ENCODE measurements around the gene FOXR1. TPM values are rescaled to one million over a fixed set of nuclear protein-coding genes. Genes with fewer than 3 reads are reported as not detected.

Gene FOXR1
- polyA plus RNA-seq, 1 experiment, result not detected

GRCh38 chr11:118998822-118999221 lies 27.3 kb downstream of the FOXR1 start:
- no peak for TF ChIP-seq CTCF (IDR thresholded peaks at IDR 0.05; ENCODE audit: insufficient read depth, low read depth, low read length)
- H3K27me3 ChIP-seq (ENCODE audit: control insufficient read depth, insufficient read depth, low read length), result no peaks in the 10 kb centered on the region
- POLR2A ChIA-PET, result no interaction called here
- DNase-seq (ENCODE audit: low read depth), result peak; percentile 28
- no peaks in the 10 kb centered on the region; the same call in 1 of the 2 replicates for H3K36me3 ChIP-seq (ENCODE audit: control insufficient read depth, insufficient read depth, low read length)
- CTCF ChIA-PET, result interaction anchor here (1.1 kb wide), 1 partner anchor 71 kb away, joined by 3 read pairs; no protein-coding TSS in a partner anchor
- H3K4me3 ChIP-seq (ENCODE audit: low read depth, low read length), result peak overlapping the region; percentile 80

GRCh38 chr11:119000906-119001305 lies 29.3 kb downstream of the FOXR1 start:
- Histone ChIP-seq H3K36me3 (ENCODE audit: control insufficient read depth, insufficient read depth, low read length) (no peaks in the 10 kb centered on the region; the same call in 1 of the 2 replicates), H3K27me3 (ENCODE audit: control insufficient read depth, insufficient read depth, low read length) (no peaks in the 10 kb centered on the region), H3K4me3 (ENCODE audit: low read depth, low read length) (no peak overlapping the region)
- peak; percentile 25 for DNase-seq (ENCODE audit: low read depth)
- no peak for TF ChIP-seq CTCF (IDR thresholded peaks at IDR 0.05; ENCODE audit: insufficient read depth, low read depth, low read length)
- ChIA-PET POLR2A (no interaction called here), CTCF (interaction anchor here (2.0 kb wide), 1 partner anchor 15 kb away, joined by 5 read pairs; no protein-coding TSS in a partner anchor)

- ChIA-PET CTCF (no interaction called here), POLR2A (no interaction called here)
- H3K4me3 ChIP-seq (ENCODE audit: low read depth, low read length), result no peak overlapping the region
- TF ChIP-seq CTCF (IDR thresholded peaks at IDR 0.05; ENCODE audit: insufficient read depth, low read depth, low read length), result no peak
- H3K27me3 ChIP-seq (ENCODE audit: control insufficient read depth, insufficient read depth, low read length), result no peaks in the 10 kb centered on the region
- DNase-seq (ENCODE audit: low read depth), result no peak
- H3K36me3 ChIP-seq (ENCODE audit: control insufficient read depth, insufficient read depth, low read length), result peaks cover 7% of the 10 kb centered on the region
Observed at GRCh38 chr11:119006656-119007055, 35.1 kb downstream of the FOXR1 start.

- CTCF ChIA-PET, result no interaction called here
Observed at GRCh38 chr11:119011476-119012053, 40.0 kb downstream of the FOXR1 start.

GRCh38 chr11:119012629-119013170 lies 41.1 kb downstream of the FOXR1 start:
- no peaks in the 10 kb centered on the region for H3K27me3 ChIP-seq (ENCODE audit: control insufficient read depth, insufficient read depth, low read length)
- CTCF ChIA-PET, result interaction anchor here (0.6 to 1.0 kb wide), 2 partner anchors 15 to 1528 kb away, joined by 3 read pairs; partner anchors contain the start of gene CENATAC
- POLR2A ChIA-PET, result no interaction called here
- H3K36me3 ChIP-seq (ENCODE audit: control insufficient read depth, insufficient read depth, low read length), result peaks cover 16% of the 10 kb centered on the region
- TF ChIP-seq CTCF (IDR thresholded peaks at IDR 0.05; ENCODE audit: insufficient read depth, low read depth, low read length), result no peak
- DNase-seq (ENCODE audit: low read depth), result no peak
- no peak overlapping the region for H3K4me3 ChIP-seq (ENCODE audit: low read depth, low read length)

More at GRCh38 chr11:119011476-119012053, 40.0 kb downstream of the FOXR1 start:
- TF ChIP-seq CTCF (IDR thresholded peaks at IDR 0.05; ENCODE audit: insufficient read depth, low read depth, low read length), result no peak
- peaks cover 16% of the 10 kb centered on the region for H3K36me3 ChIP-seq (ENCODE audit: control insufficient read depth, insufficient read depth, low read length)
- H3K4me3 ChIP-seq (ENCODE audit: low read depth, low read length), result no peak overlapping the region
- H3K27me3 ChIP-seq (ENCODE audit: control insufficient read depth, insufficient read depth, low read length), result no peaks in the 10 kb centered on the region
- no peak for DNase-seq (ENCODE audit: low read depth)
- POLR2A ChIA-PET, result no interaction called here

All from BJ (cell line).